HG02840 (cell line): ENCODE measurements around the gene AOPEP.

Experiments used
- ATAC-seq: cut with Tn5 transposase; IDR thresholded peaks from one replicate; pipeline ENCODE4 v1.9.1; 2021; ENCODE audit warnings: mild to moderate bottlenecking, moderate library complexity, moderate number of reproducible peaks; ENCODE audit not compliant: unreplicated experiment, low FRiP score

Gene AOPEP

GRCh38 chr9:94807556-94807955 lies 81.1 kb downstream of the AOPEP start:
- ATAC-seq: no peak

DNA sequence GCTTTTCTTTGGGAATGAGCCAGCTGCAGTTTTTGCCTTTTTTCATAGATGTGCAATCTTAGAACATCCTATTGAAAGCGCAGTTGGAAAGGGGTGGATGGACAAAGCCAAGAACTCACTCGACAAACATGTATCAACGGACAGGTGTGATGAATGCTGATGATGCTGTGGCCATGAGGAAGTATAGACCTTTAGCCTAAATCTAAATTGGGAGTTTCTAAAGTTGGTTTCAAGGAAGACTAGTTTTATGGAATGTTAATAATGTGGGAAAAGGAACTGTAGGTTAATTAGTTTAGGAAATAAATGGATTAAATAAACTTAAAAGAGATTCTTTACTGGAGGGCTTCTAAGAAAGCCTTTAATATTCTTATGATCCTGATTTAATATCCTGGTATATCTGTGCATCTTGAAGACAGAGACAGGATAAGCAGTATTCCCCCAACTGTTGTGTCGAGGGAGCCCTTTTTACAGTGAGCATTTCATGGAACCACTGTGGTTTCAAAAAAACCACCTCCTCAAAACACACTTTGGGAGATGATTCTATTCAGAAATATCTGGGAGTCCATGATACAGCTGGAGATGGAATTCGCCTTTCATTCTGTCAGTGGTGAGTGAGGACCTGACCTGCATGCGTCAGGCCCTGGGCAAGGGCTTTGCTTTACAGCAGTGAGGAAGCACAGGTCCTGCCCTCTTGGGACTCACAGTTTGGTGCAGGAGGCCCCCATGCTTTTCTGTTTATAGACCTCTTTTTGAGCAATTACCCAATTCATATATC lies 82.6 kb downstream of the AOPEP start:
- ATAC-seq: no peak

- no peak for ATAC-seq
Measured at GRCh38 chr9:94809778-94810177, 83.3 kb downstream of the AOPEP start.

GRCh38 chr9:94811074-94811473 lies 84.6 kb downstream of the AOPEP start:
- no peak for ATAC-seq

DNA sequence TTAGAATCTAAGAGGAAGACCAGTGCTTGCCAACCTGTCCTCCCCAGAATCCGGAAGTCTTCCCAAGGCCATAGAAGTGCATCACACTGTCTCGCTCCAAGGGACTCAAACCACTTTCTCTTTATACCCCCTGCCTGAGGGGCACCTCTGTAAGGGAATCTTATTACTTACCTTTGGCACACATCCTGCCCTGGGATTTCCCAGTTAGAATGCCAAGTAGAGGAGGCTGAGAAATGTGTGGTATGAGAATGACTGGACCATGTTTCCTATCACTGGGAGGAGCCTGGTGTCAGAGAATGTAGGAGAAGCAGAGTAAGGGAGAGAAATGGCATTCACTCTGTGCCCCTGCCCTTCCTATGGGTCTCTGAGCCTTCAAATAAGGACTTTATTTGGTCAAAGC lies 85.8 kb downstream of the AOPEP start:
- no peak for ATAC-seq

GRCh38 chr9:94813379-94813778 lies 86.9 kb downstream of the AOPEP start:
- ATAC-seq: no peak

DNA sequence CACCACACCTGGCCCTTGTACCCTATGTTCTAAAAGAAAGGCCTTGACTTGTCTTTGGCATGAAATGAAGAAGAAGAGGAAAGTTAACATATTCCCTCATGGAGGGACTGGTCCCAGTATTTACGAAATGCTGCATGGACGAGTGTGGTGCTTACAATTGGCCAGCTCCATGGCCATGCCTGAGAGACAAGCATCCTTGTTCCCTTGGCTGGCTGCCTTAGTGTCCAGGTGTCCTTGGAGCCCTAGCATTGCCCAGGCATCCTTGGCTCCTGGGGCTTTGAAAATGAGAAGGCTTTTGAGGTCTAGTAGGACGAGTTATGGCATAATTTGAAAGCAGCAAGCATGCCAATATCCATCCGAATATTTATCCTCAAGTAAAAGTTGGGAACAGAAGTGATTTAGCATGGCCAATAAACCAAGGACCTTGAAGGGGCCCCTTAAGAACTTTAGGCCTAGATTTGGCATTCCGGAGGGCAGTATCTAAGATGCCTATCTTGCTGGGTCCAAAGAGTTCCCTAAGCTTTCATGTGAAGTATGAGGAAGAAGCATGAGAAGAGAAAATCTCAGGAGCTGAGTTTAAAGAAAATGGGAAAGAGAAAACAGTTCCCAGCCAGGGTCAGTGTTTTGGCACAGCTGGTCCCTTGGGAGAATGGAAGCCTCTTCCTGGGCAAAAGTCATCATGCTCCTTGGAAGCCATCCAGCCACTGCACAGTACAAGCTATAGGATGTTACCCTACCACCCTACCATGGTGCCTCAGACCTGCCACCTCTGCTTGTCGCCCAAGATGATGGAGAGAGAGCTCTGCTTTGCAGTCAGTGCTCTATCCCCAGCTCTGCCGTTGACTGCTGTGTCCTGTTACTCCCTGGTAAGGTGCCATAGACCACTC lies 91.0 kb downstream of the AOPEP start:
- ATAC-seq: no peak

- ATAC-seq: no peak
Measured at GRCh38 chr9:94818178-94818541, 91.7 kb downstream of the AOPEP start.

GRCh38 chr9:94819161-94819687 lies 92.7 kb downstream of the AOPEP start:
- no peak for ATAC-seq

DNA sequence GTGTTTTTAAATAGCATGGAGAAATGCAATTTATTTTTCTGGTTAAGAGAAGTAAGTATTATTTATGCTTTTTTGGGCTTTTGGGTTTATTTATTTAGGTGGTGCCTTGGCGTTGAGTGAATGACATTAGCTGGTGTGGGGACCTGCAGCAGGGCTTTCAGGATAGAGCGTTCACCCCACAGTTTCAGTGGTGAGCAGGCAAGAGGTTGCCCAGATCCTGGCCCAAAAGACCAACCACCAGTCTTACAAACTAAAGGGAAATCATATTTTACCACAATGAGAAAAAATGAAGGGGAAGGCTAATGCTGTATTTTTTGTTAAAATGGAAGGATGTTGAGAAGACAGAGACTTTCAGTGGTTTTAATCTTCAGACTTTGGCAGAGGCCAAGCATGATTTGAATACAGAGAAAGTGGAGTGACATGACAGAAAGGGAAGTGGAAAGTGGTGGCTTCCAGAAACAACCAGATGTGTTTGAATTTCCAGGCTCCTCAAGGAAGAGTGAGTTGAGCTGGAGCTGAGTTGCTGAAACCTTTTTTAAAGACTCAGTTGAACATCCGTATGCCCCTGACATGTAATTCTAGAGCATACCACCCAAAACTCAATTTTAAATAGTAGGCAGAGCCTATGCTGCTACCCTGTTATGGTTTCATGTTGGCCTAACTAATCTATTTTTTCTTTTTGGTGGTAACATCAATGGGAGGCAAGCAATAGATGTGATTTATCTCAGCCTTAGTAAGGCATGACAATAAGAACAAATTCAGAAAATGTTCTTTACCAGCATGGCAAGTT lies 94.8 kb downstream of the AOPEP start:
- ATAC-seq: no peak

- ATAC-seq: no peak
Measured at GRCh38 chr9:94822273-94822672, 95.8 kb downstream of the AOPEP start.

- ATAC-seq: no peak
Measured at GRCh38 chr9:94823710-94824109, 97.2 kb downstream of the AOPEP start.

DNA sequence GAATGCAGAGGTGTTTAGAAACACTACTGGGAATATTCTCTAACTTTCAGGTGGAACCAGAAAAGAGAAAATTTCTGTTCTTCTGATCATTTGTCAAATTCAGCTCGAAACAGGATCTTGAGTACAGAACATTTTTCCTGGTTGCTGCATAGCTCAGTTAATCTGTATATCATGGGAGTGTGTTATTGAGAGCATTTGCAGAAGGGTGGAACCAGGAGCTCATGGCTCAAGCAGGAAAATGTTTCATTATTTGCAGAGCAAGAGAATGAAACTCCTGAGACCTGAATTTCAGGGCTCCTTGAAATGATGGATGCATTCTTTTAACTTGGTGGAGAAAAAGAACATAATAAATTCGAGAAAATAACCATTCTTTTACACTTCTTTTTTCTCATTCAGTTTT lies 97.9 kb downstream of the AOPEP start:
- ATAC-seq: no peak

- no peak for ATAC-seq
Measured at GRCh38 chr9:94824913-94825610, 98.6 kb downstream of the AOPEP start.

DNA sequence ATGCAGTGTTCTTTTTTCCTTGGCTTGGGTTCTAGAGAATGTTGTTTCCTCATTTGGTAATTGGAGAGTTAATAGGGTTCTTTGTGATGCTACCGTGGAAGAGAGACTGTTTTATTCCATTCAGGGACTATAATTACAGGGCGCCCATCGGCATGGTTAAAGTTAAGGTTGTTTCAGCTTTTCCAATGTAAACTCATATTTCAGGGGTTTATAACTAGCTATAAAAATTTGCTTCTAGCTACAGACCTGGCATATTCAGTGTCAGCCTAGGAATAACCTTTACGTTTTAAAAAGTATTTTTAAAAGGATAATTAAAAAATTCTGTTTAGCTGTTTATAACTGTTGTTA lies 99.1 kb downstream of the AOPEP start:
- no peak for ATAC-seq

DNA sequence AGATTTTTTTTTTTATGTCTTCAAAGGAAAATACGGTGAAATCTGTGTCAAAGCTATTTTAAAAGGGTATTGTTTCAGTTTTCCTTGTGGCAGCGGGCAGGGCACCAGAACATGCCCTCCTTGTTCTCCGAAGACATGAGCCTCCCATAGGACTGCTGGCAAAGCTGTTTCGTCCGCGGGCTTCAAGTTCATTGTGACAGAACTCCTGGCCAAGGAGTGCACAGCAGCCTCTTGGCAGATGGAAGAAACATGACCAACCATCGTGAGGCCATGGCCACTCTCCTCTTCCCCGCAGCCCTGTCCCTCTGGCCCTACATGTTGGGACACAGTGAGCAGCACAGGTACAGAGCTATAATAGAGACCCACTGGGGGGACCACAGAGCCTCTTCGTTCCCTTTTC lies 99.5 kb downstream of the AOPEP start:
- ATAC-seq: no peak

- ATAC-seq: no peak
Measured at GRCh38 chr9:94826644-94827410, 100.3 kb downstream of the AOPEP start.

DNA sequence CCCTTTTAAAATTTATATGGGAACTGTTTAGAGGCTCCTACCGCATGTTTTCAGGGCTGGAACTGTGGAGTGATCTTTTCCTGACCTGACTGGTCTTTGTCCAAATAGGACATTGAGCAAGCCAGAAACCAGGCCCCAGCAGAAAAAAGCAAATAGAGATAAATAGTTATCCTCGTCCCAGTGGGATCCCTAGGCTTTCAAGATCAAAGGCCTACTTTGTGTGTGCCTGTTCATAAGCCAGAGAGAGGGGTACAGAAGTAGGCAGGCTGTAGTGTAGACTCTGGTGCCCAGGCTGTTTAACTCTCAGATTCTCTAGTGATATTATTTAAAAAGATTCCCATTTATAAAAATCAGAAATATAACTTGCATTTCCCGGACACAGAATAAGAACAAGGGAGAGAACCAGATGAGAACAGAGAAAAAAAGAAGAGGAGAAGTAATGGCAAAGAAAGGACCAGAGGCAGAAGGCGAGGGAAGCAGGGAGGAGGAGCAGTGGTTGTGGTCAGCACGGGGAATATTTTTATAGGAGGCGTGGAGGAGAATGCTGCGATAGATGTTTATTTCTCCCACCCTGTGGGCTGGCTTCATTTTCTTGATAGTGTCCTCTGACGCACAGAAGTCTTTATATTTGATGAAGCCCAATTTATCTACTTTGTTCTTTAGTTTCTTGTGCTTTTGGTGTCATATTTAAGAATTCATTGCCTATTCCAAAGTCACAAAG lies 101.2 kb downstream of the AOPEP start:
- no peak for ATAC-seq
